GM19463 (cell line): ENCODE measurements around the gene POLR1G.
"Not testable (repeated sequence)": the region's sequence is repeated elsewhere in the genome, so short reads cannot be mapped to it uniquely, and the experiment has no call there.

Experiments used
- ATAC-seq: cut with Tn5 transposase; IDR thresholded peaks from one replicate; pipeline ENCODE4 v1.9.1; 2021; ENCODE audit warnings: mild to moderate bottlenecking, moderate library complexity; ENCODE audit not compliant: unreplicated experiment

The POLR1G gene

GRCh38 chr19:45395821-45396617, 10.4 kb upstream of the POLR1G start:
- no peak for ATAC-seq

- no peak for ATAC-seq
Measured at GRCh38 chr19:45400192-45400591, 6.3 kb upstream of the POLR1G start.

GRCh38 chr19:45401815-45402214, 4.6 kb upstream of the POLR1G start:
- no peak for ATAC-seq

- no peak for ATAC-seq
Measured at GRCh38 chr19:45402298-45403061, 4.0 kb upstream of the POLR1G start.

GRCh38 chr19:45403272-45403671, 3.2 kb upstream of the POLR1G start:
- no peak for ATAC-seq

GRCh38 chr19:45403781-45404556, 2.5 kb upstream of the POLR1G start:
- no peak for ATAC-seq

GRCh38 chr19:45404557-45405434, 1.6 kb upstream of the POLR1G start, which contains the start of gene PPP1R13L:
Gene PPP1R13L, minus strand, starts transcription at chr19:45405069. Its CDS starts 6,751 bp downstream, at chr19:45398318.
- peak; percentile 35 for ATAC-seq

- ATAC-seq, result peak; percentile 44
Measured at GRCh38 chr19:45405435-45406225, 814 bp upstream of the POLR1G start.

- no peak for ATAC-seq
Measured at GRCh38 chr19:45407091-45407375, 589 bp downstream of the POLR1G start.

- not testable (repeated sequence) for ATAC-seq
Measured at GRCh38 chr19:45407585-45407984, 1.1 kb downstream of the POLR1G start.

- ATAC-seq, result no peak
Measured at GRCh38 chr19:45408121-45408520, 1.7 kb downstream of the POLR1G start.

GRCh38 chr19:45408830-45409556, 2.5 kb downstream of the POLR1G start:
- ATAC-seq, result no peak

GRCh38 chr19:45409557-45409920, 3.1 kb downstream of the POLR1G start:
- no peak for ATAC-seq

- ATAC-seq, result not testable (repeated sequence)
Measured at GRCh38 chr19:45410330-45410729, 3.9 kb downstream of the POLR1G start.

- ATAC-seq, result no peak
Measured at GRCh38 chr19:45413497-45413896, 7.1 kb downstream of the POLR1G start.

GRCh38 chr19:45414468-45414867, 8.0 kb downstream of the POLR1G start:
- ATAC-seq, result no peak

GRCh38 chr19:45417151-45417550, 10.7 kb downstream of the POLR1G start:
- no peak for ATAC-seq

- ATAC-seq, result no peak
Measured at GRCh38 chr19:45418802-45419201, 12.4 kb downstream of the POLR1G start.

GRCh38 chr19:45419396-45419795, 13.0 kb downstream of the POLR1G start:
- ATAC-seq, result peak; percentile 59
